Astrocyte of the spinal cord (primary cell): ENCODE data around the gene SORCS2.

Source experiments
- DNase-seq: peaks from one replicate; pipeline ENCODE4 v3.0.0; 2011; ENCODE audit warnings: low read depth, low spot score
- H3K4me3 ChIP-seq: 2 replicates; pipeline ENCODE4 v1.5.1; 2011; ENCODE audit warnings: low read depth, mild to moderate bottlenecking, low read length, moderate library complexity
- in situ Hi-C: cut with HindIII; loops from 2 replicates; pipeline ENCODE4 v1.10.0; 2017; ENCODE audit warnings: low sequenced_read_pairs
- TF ChIP-seq, protein P1 (sequence below): IDR thresholded peaks from 2 replicates; pipeline ENCODE4 v1.5.1; 2012; ENCODE audit warnings: low read depth, mild to moderate bottlenecking, low read length, inconsistent platforms

Gene SORCS2

DNA sequence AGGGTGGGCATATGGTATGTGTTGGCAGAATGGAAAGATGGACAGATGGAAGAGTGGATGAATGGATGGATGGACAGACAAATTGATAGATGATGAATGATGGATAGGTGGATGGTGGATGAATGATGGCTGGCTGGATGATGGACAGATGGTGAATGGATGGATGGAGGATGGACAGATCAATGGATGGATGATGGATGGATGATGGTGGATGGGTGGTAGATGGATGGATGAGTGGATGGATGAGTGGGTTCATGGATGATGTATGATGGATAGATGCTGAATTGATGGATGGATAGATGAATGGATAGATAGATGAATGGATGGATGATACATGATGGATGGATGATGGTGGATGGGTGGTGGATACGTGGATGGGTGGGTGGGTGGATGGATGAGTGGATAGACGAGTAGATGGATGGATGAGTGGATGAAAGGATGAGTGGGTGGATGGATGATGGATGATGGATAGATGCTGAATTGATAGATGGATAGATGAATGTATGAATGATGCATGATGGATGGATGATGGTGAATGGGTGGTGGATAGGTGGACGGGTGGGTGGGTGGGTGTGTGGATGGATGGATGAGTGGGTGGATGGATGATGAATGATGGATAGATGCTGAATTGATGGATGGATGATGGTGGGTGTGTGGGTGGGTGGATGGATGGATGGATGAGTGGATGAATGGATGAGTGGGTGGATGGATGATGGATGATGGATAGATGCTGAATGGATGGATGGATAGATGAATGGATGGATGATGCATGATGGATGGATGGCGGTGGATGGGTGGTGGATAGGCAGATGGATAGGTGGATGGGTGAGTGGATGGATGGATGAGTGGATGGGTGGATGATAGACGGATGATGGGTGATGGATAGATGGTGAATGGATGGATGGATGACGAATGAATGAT lies 497.7 kb downstream of the SORCS2 start:
- no peak for DNase-seq
- H3K4me3 ChIP-seq = no peak overlapping the region
- in situ Hi-C loops = no loop called here
- TF ChIP-seq, protein P1, sequence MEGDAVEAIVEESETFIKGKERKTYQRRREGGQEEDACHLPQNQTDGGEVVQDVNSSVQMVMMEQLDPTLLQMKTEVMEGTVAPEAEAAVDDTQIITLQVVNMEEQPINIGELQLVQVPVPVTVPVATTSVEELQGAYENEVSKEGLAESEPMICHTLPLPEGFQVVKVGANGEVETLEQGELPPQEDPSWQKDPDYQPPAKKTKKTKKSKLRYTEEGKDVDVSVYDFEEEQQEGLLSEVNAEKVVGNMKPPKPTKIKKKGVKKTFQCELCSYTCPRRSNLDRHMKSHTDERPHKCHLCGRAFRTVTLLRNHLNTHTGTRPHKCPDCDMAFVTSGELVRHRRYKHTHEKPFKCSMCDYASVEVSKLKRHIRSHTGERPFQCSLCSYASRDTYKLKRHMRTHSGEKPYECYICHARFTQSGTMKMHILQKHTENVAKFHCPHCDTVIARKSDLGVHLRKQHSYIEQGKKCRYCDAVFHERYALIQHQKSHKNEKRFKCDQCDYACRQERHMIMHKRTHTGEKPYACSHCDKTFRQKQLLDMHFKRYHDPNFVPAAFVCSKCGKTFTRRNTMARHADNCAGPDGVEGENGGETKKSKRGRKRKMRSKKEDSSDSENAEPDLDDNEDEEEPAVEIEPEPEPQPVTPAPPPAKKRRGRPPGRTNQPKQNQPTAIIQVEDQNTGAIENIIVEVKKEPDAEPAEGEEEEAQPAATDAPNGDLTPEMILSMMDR = no peak

DNA sequence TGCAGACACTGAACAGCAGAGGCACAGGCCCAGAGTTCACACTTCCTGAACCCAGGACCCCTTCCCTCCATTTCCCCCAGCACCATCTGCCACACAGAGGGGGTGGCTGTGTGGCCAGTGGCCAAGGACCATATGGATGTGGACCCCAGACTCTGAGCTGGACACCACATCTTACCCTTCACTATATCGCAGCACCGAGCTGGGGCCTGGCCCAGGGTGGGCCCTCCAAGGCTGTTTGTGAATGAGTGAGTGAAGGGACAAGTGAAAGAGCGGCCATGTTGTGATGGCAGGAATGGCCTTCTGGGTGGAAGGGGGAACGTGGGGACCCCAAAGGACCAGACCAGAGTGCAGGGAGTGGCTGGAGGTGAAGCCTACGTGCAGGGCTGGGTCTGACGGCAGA lies 498.7 kb downstream of the SORCS2 start:
- TF ChIP-seq, protein P1 = no peak
- H3K4me3 ChIP-seq = no peak overlapping the region
- no peak for DNase-seq
- in situ Hi-C loops = no loop called here

DNA sequence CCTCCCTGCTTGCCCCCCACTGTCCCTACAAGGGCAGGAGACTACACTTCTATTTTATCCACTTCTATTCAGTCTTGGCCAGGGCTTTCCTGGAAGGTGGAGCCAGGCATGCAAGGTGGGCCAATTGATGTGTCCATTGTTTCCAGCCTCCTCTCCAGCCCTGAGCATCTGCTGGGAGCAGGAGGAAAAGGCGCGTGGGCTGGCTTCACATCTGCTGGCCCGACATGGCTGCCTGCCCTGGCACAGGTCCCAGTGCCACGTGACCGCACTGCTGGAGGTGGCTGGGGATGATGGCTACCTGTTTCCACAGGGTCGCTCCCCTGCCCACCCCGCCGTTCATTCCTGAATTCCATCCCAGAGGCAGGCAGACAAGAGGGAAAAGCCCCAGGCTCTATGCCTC lies 499.6 kb downstream of the SORCS2 start:
- TF ChIP-seq, protein P1 = no peak
- in situ Hi-C loops = no loop called here
- no peak overlapping the region for H3K4me3 ChIP-seq
- no peak for DNase-seq

DNA sequence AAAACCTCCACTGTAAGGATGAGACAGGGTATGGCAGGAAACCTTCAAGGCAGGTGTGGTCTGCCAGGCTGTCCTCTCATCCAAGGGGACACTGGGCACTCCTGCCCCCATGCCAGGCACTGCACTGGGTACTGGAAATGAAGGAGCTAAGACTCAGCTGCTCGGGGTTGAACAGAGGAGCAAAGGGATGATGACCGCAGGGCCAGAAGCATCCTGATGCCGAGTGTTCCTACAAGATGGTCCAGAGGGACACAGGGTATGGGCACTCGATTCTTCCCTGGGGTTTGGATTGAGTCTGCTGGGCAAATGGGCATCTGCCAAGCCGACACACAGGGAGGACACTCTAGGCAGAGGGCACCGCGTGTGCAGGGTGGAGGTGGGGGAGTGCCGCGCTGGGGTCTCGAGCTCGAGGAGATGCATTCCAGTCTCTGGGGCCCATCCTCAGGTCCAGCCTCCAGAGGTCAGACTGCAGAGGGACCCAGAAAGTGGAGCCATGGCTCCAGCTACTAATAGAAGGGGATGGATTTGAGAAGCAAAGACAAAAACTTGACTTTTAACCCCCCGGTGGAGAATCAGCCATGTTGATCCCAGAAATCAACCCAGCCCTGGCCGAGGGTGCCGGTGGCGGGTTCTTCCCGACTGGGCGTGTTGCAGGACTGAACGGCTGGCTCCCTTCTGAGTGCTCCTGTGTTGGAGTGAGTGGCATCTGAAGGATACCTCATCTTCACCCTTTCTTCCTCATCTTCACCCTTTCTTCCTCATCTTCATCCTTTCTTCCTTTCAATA lies 500.3 kb downstream of the SORCS2 start:
- DNase-seq = no peak
- TF ChIP-seq, protein P1 = no peak
- H3K4me3 ChIP-seq = no peak overlapping the region
- in situ Hi-C loops = no loop called here

DNA sequence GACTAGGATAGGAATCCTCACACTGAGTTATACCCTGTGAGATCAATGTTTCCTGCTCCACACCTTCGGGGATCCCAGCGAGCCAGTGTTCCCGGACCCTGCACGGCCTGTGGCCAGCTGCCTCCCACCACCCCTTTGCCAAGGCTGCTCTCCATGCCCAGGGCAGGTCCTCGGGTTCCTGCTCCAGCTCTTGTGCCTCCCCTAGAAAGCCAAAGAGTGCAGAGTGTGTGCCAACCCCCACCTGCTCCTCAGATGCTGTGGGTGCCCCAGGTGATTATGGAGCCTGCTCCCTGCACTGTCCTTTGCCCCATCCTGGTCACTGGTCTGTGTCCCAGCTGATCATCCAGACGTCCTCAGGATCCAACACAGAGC lies 500.9 kb downstream of the SORCS2 start:
- DNase-seq = no peak
- TF ChIP-seq, protein P1 = no peak
- in situ Hi-C loops = no loop called here
- no peak overlapping the region for H3K4me3 ChIP-seq

DNA sequence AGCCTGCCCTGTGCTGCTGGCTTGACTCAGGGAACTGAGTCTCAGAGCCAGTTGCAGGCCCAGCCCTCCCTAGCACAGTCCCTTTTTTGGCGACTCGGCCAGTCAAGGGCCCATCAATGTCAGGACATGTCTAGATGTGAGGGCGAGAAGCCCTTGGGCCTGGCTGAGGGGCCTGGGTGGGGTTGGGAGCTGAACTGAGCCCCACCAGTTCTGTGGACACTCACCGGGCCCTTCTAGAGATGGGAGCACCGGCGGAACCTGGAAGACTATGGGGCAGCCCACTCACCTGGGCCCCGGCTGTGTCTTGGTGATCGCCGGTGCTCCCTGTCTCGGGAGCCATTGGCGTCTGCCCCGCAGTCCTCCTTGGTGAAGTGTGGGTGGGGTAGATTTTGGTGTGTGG lies 501.4 kb downstream of the SORCS2 start:
- in situ Hi-C loops = no loop called here
- no peak for DNase-seq
- H3K4me3 ChIP-seq = no peak overlapping the region
- TF ChIP-seq, protein P1 = no peak
